Measurements from ENCODE around the gene RELA. TPM values are rescaled to one million over a fixed set of nuclear protein-coding genes. Genes with fewer than 3 reads are reported as not detected.

RELA gene
- total and polyA plus RNA-seq, 2 of the 13 experiments (the other 11 are each of a cell fraction or from before 2014, with no cell fraction given), result 21.4 to 40.5 TPM

- TF ChIP-seq NR2C2 (CRISPR knock-in tag; IDR thresholded peaks at IDR 0.05; ENCODE audit: borderline replicate concordance), result peak; percentile 67
- peak; percentile 60; the same call in 1 of the 2 replicates for TF ChIP-seq ZNF503 (CRISPR knock-in tag; IDR thresholded peaks at IDR 0.05)
- TF ChIP-seq PHF5A (CRISPR knock-in tag; IDR thresholded peaks at IDR 0.05; ENCODE audit: low read depth, unreplicated experiment), result peak; percentile 71
- TF ChIP-seq NR1H2 (CRISPR knock-in tag; IDR thresholded peaks at IDR 0.05; ENCODE audit: borderline replicate concordance, low read depth), result no peak
- TF ChIP-seq ZBTB40 (IDR thresholded peaks at IDR 0.05), result no peak
- TF ChIP-seq ZBTB40 (CRISPR knock-in tag; IDR thresholded peaks at IDR 0.05), result peak; percentile 41; the same call in 1 of the 2 replicates
- TF ChIP-seq SOX6 (IDR thresholded peaks at IDR 0.05), result no peak
- peak; percentile 60 for TF ChIP-seq SOX6 (CRISPR knock-in tag; IDR thresholded peaks at IDR 0.05)
- TF ChIP-seq CCDC6 (CRISPR knock-in tag; IDR thresholded peaks at IDR 0.05), result peak; percentile 20; the same call in 1 of the 2 replicates
- TF ChIP-seq HNRNPL (IDR thresholded peaks at IDR 0.05; ENCODE audit: low read depth, low read length), result 0 out of 2 replicates have a peak, but pooled peaks have one; percentile 64
- TF ChIP-seq YY1 (IDR thresholded peaks at IDR 0.05; ENCODE audit: insufficient read depth, insufficient replicate concordance, low read depth, low read length), result peak; percentile 40
- TF ChIP-seq SIN3A (IDR thresholded peaks at IDR 0.05; ENCODE audit: borderline replicate concordance, low read depth, low read length), result peak; percentile 57; the same call in 1 of the 2 replicates
- TF ChIP-seq MED1 (CRISPR knock-in tag; IDR thresholded peaks at IDR 0.05), result peak; percentile 51
- TF ChIP-seq ZNF576 (CRISPR knock-in tag; IDR thresholded peaks at IDR 0.05), result peak; percentile 80; the same call in 1 of the 2 replicates
- TF ChIP-seq KLF15 (CRISPR knock-in tag; IDR thresholded peaks at IDR 0.05; ENCODE audit: borderline replicate concordance), result peak; percentile 58; the same call in 1 of the 2 replicates
- TF ChIP-seq SYNCRIP (IDR thresholded peaks at IDR 0.05; ENCODE audit: insufficient read depth, low read depth, low read length), result no peak
- no peak for TF ChIP-seq NCOA1 (CRISPR knock-in tag; IDR thresholded peaks at IDR 0.05)
- peak; percentile 67; the same call in 1 of the 2 replicates for TF ChIP-seq ZNF431 (CRISPR knock-in tag; IDR thresholded peaks at IDR 0.05; ENCODE audit: borderline replicate concordance, low read depth)
Observed at GRCh38 chr11:65652511-65653228, 10.0 kb downstream of the RELA start (continued).

All from HepG2 (cell line).